HG03469 (cell line): ENCODE results near the gene BCKDHB.

Experiments used
- ATAC-seq: cut with Tn5 transposase; IDR thresholded peaks from one replicate; pipeline ENCODE4 v1.9.1; 2021; ENCODE audit warnings: mild to moderate bottlenecking, moderate library complexity, moderate number of reproducible peaks; ENCODE audit not compliant: unreplicated experiment

BCKDHB gene

GRCh38 chr6:80325742-80326141, 219.3 kb downstream of the BCKDHB start:
- ATAC-seq, result no peak

- ATAC-seq, result no peak
Measured at GRCh38 chr6:80328652-80329051, 222.2 kb downstream of the BCKDHB start.

- no peak for ATAC-seq
Measured at GRCh38 chr6:80329496-80329895, 223.0 kb downstream of the BCKDHB start.

GRCh38 chr6:80330961-80331360, 224.5 kb downstream of the BCKDHB start:
- ATAC-seq, result no peak

GRCh38 chr6:80331522-80331921, 225.1 kb downstream of the BCKDHB start:
- ATAC-seq, result no peak

GRCh38 chr6:80331974-80332373, 225.5 kb downstream of the BCKDHB start:
- no peak for ATAC-seq

- ATAC-seq, result no peak
Measured at GRCh38 chr6:80333342-80333741, 226.9 kb downstream of the BCKDHB start.

- ATAC-seq, result no peak
Measured at GRCh38 chr6:80335121-80335531, 228.7 kb downstream of the BCKDHB start.

- ATAC-seq, result no peak
Measured at GRCh38 chr6:80336911-80337310, 230.4 kb downstream of the BCKDHB start.

- ATAC-seq, result peak; percentile 73
Measured at GRCh38 chr6:80338201-80338836, 231.8 kb downstream of the BCKDHB start.

GRCh38 chr6:80339421-80339820, 232.9 kb downstream of the BCKDHB start:
- no peak for ATAC-seq

- ATAC-seq, result no peak
Measured at GRCh38 chr6:80340280-80340679, 233.8 kb downstream of the BCKDHB start.

- ATAC-seq, result no peak
Measured at GRCh38 chr6:80340686-80341085, 234.2 kb downstream of the BCKDHB start.

GRCh38 chr6:80341330-80341729, 234.9 kb downstream of the BCKDHB start:
- no peak for ATAC-seq

- ATAC-seq, result no peak
Measured at GRCh38 chr6:80343511-80343910, 237.0 kb downstream of the BCKDHB start.

GRCh38 chr6:80347101-80347500, 240.6 kb downstream of the BCKDHB start:
- no peak for ATAC-seq

- no peak for ATAC-seq
Measured at GRCh38 chr6:80348263-80348662, 241.8 kb downstream of the BCKDHB start.

- no peak for ATAC-seq
Measured at GRCh38 chr6:80356000-80356399, 249.5 kb downstream of the BCKDHB start.

GRCh38 chr6:80356545-80356944, 250.1 kb downstream of the BCKDHB start:
- no peak for ATAC-seq

GRCh38 chr6:80357081-80357480, 250.6 kb downstream of the BCKDHB start:
- no peak for ATAC-seq

- no peak for ATAC-seq
Measured at GRCh38 chr6:80357674-80358073, 251.2 kb downstream of the BCKDHB start.

GRCh38 chr6:80363501-80364122, 257.1 kb downstream of the BCKDHB start:
- ATAC-seq, result no peak

GRCh38 chr6:80364149-80364548, 257.7 kb downstream of the BCKDHB start:
- no peak for ATAC-seq
